Effector memory CD4-positive, alpha-beta T cell (primary cell): ENCODE results near the gene FAM229A.

Experiments
- DNase-seq, 3 donors: peaks; one replicate each; pipeline ENCODE4 v3.0.0-alpha.2; 2020
- H3K27ac ChIP-seq: 2 replicates; pipeline ENCODE4 v1.7.0; 2013; ENCODE audit warnings: mild to moderate bottlenecking, low read length, moderate library complexity; ENCODE audit not compliant: insufficient read depth, poor library complexity, severe bottlenecking
- H3K27me3 ChIP-seq: replicated peaks from 2 replicates; pipeline ENCODE4 v1.7.0; 2013; ENCODE audit warnings: mild to moderate bottlenecking, low read length; ENCODE audit not compliant: insufficient read depth, control insufficient read depth, poor library complexity, severe bottlenecking
- H3K36me3 ChIP-seq: 2 replicates; pipeline ENCODE4 v1.7.0; 2013; ENCODE audit warnings: mild to moderate bottlenecking, low read length, moderate library complexity; ENCODE audit not compliant: control insufficient read depth, insufficient read depth
- H3K4me1 ChIP-seq: 2 replicates; pipeline ENCODE4 v1.7.0; 2013; ENCODE audit warnings: low read length, mild to moderate bottlenecking; ENCODE audit not compliant: control insufficient read depth, insufficient read depth, poor library complexity, severe bottlenecking
- H3K4me3 ChIP-seq: 2 replicates; pipeline ENCODE4 v1.7.0; 2013; ENCODE audit warnings: low read length, low read depth, mild to moderate bottlenecking; ENCODE audit not compliant: insufficient read depth, poor library complexity, severe bottlenecking
- H3K9me3 ChIP-seq: 2 replicates; pipeline ENCODE4 v1.7.0; 2013; ENCODE audit warnings: mild to moderate bottlenecking, low read length, moderate library complexity; ENCODE audit not compliant: control insufficient read depth

The FAM229A gene

DNA sequence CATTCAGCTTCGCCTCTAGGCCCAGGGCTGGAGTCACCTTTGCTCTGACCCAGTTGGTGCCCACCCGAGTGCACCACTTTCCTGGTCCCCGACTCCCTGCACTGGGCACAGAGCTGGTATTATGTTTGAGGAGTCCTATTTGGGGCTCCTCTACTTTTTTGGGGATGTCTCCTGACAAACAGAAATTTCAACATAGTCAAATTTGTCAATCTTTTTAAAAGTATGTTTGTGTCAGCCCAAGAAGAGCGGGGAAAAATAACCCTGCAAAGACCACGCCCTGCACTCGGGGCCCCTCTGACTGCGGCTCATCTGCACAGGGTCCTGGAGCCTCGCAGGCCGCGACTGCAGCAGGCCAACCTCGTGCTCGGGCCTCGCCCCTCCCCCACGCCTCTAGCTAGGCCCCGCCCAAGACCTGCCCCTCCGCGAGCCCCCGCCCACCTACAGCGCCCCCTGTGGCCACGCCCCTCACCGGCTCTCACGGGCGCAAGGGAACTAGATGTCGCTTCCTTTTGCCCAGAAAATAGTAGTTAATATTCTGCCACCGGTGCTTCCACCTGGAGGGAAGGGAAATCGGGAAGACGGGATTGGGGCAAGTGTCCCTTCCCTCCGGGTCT lies 11.4 kb downstream of the FAM229A start:
- DNase-seq: peak in 1 of 3 donors; percentile 61
- peaks cover 32% of the 10 kb centered on the region for H3K4me1 ChIP-seq
- no peaks in the 10 kb centered on the region for H3K36me3 ChIP-seq
- H3K4me3 ChIP-seq: peak overlapping the region; percentile 71
- H3K27ac ChIP-seq: peak overlapping the region; percentile 70
- H3K9me3 ChIP-seq: no peaks in the 10 kb centered on the region
- H3K27me3 ChIP-seq: no peaks in the 10 kb centered on the region

DNA sequence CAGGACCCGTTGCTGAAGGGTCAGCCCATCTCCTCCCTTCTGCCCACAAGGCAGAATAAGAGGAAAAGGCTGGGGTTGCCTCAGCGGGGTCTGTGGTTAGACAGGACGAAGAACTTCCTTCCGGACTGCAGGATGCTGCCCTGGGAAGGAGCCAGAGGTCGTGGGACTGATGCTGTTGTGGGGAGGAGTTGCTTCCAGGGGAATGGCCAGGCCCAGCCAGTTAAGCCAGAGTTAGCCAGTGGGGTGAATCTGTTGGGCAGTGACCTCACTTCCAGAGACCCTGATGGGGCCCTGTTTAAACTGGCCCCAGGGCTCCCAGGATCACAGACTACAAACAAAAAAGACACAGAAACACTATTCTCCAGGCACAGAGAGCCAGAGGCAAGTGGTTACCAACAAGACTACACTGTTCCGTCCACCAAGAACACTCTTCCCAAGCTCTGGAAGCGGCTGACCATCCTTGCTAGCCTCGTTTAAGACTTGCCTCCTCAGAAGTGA lies 13.0 kb downstream of the FAM229A start:
- H3K27ac ChIP-seq: no peak overlapping the region
- no peak overlapping the region for H3K4me3 ChIP-seq
- peaks cover 41% of the 10 kb centered on the region for H3K4me1 ChIP-seq

DNA sequence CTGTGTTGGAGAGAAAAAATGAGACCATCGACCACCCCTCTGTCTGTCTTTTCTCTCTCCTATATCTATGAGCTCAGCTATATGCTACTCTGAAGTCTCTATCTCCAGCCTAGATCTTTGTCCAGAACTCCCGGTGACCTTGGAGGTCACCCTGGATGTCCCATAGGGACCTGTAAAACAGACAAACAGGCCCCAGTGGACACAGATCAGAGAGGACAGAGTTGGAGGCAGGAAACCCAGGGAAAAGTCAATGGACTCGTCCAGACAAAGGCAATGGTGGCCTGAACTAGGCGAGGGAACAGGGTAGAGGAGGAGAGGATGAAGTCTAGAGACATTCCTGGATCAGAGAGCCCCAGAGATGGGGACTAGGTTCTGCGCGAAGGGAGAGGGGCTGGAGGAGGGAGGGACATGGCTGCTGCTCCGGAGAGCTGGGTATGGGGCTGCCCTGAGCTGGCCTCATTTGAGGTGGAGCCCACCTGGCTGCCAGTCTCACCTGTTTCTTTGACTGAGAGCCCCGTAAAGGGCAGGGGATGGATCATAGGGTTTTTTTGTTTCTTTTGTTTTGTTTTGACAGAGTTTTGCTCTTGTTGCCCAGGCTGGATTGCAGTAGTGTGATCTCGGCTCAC lies 15.6 kb downstream of the FAM229A start:
- Histone ChIP-seq H3K4me1 (peaks cover 34% of the 10 kb centered on the region), H3K9me3 (no peaks in the 10 kb centered on the region), H3K27ac (no peak overlapping the region), H3K36me3 (no peaks in the 10 kb centered on the region), H3K4me3 (no peak overlapping the region), H3K27me3 (no peaks in the 10 kb centered on the region)
- DNase-seq: no peak

More for the DNA sequence above, 13.0 kb downstream of the FAM229A start:
- DNase-seq: peak in 1 of 3 donors; percentile 6
- Histone ChIP-seq H3K27me3 (no peaks in the 10 kb centered on the region), H3K36me3 (no peaks in the 10 kb centered on the region), H3K9me3 (no peaks in the 10 kb centered on the region)

- no peaks in the 10 kb centered on the region for H3K27me3 ChIP-seq
- no peak for DNase-seq
- H3K36me3 ChIP-seq: no peaks in the 10 kb centered on the region
- H3K27ac ChIP-seq: no peak overlapping the region
- H3K4me3 ChIP-seq: no peak overlapping the region
- peaks cover 26% of the 10 kb centered on the region for H3K4me1 ChIP-seq
- no peaks in the 10 kb centered on the region for H3K9me3 ChIP-seq
Measured at GRCh38 chr1:32345289-32345827, 16.9 kb downstream of the FAM229A start.

DNA sequence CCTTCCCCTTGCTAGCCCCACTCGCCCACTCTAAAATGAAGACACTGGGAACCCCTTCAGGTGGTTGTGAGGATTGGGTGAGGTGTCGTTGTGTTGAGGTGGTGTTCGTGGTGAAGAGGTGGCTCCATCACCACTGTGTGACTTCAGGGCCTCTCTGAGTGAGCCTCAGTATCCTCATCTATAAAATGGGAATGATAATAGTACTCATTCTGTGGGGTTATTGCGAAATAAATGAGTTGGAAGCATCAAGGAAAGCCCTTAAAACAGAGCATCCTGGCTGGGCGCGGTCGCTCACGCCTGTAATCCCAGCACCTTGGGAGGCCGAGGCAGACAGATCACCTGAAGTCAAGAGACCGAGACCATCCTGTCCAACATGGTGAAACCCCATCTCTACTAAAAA lies 19.6 kb downstream of the FAM229A start:
- no peak overlapping the region for H3K4me3 ChIP-seq
- H3K27me3 ChIP-seq: no peaks in the 10 kb centered on the region
- H3K4me1 ChIP-seq: peaks cover 13% of the 10 kb centered on the region
- no peak for DNase-seq
- no peaks in the 10 kb centered on the region for H3K9me3 ChIP-seq
- H3K27ac ChIP-seq: no peak overlapping the region
- H3K36me3 ChIP-seq: no peaks in the 10 kb centered on the region

- no peak for DNase-seq
Measured at GRCh38 chr1:32341971-32342370, 20.3 kb downstream of the FAM229A start.

GRCh38 chr1:32341186-32341757 lies 21.0 kb downstream of the FAM229A start:
- Histone ChIP-seq H3K27me3 (no peaks in the 10 kb centered on the region), H3K36me3 (no peaks in the 10 kb centered on the region), H3K27ac (no peak overlapping the region), H3K4me3 (no peak overlapping the region), H3K4me1 (peaks cover 28% of the 10 kb centered on the region), H3K9me3 (no peaks in the 10 kb centered on the region)
- DNase-seq: no peak

More at GRCh38 chr1:32341971-32342370, 20.3 kb downstream of the FAM229A start:
- Histone ChIP-seq H3K27me3 (no peaks in the 10 kb centered on the region), H3K9me3 (no peaks in the 10 kb centered on the region), H3K36me3 (no peaks in the 10 kb centered on the region), H3K4me3 (no peak overlapping the region), H3K27ac (no peak overlapping the region), H3K4me1 (peaks cover 21% of the 10 kb centered on the region)

- no peaks in the 10 kb centered on the region for H3K9me3 ChIP-seq
- H3K4me1 ChIP-seq: peaks cover 26% of the 10 kb centered on the region
- no peak overlapping the region for H3K4me3 ChIP-seq
- H3K36me3 ChIP-seq: no peaks in the 10 kb centered on the region
- no peak for DNase-seq
- H3K27me3 ChIP-seq: no peaks in the 10 kb centered on the region
- no peak overlapping the region for H3K27ac ChIP-seq
Measured at GRCh38 chr1:32339363-32339978, 22.8 kb downstream of the FAM229A start.

GRCh38 chr1:32338637-32339145 lies 23.6 kb downstream of the FAM229A start:
- peaks cover 28% of the 10 kb centered on the region for H3K4me1 ChIP-seq
- H3K27me3 ChIP-seq: no peaks in the 10 kb centered on the region
- H3K4me3 ChIP-seq: no peak overlapping the region
- DNase-seq: no peak
- H3K9me3 ChIP-seq: no peaks in the 10 kb centered on the region
- no peak overlapping the region for H3K27ac ChIP-seq
- H3K36me3 ChIP-seq: peaks cover 1% of the 10 kb centered on the region
